Measurements from ENCODE around the gene HEATR9.

Gene HEATR9

DNA sequence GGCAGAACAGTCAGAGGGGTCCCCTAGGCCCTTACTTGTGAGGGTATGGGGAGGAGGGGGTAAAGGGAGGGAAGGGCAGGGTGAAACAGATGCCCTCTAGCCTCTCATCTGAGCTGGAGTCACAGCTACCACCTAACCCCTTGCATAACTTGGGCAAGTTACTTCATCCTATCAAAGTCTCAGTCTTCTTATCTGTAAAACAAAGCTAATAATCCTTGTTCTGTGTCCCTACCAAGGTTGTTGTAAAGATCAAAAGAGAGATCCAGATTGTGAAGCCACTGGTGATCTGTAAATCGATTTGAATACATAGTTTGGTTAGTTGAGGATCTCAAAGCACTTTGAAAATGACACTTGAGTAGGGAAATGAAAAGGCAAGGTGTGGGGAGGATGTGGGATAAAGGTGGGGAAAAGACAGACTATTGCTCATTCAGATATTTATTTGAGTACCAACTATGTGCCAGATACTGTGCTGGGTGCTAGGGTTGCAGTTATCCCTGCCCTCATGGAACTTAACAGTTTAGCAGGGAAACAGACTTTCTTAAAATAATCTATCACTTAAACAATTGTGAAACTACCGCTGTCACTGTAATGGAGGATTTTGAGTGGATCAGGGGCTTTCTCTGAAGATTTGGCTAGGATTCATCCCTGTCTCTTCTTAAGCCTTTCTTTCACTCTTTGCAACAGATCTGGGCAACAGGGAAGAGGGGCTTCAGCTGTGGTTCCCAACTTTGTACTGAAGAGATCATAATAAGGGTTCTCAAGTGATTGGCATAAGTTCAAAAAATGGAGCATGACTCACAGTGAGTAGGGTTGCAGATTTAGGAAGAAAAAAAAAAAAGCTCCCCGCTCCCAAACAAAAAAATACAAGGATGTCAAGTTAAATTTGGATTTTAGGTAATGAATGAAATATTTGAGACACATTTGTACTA is 3.0 kb downstream of the HEATR9 start:
- DNase-seq = peak in 1 of 2 donors; percentile 14

DNA sequence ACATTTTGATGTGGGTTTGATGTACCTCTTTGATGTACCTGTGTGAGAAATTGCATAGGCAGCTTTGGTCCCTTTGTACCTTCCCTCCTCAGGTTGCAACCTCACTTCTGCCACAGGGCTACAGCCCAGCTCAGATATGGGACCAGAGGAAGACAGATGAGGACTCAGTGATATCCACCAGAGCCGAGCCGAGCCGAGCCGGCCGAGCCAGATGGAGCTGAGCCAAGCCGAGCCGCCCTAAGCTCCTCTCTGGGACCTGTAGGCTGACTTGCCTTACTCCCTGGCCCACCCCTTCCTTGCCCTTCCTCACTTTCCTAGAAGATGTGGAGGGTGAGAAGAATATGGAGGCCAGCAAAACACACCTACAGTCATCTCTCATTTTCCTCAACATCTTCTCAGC is 3.8 kb downstream of the HEATR9 start:
- DNase-seq = no peak

DNA sequence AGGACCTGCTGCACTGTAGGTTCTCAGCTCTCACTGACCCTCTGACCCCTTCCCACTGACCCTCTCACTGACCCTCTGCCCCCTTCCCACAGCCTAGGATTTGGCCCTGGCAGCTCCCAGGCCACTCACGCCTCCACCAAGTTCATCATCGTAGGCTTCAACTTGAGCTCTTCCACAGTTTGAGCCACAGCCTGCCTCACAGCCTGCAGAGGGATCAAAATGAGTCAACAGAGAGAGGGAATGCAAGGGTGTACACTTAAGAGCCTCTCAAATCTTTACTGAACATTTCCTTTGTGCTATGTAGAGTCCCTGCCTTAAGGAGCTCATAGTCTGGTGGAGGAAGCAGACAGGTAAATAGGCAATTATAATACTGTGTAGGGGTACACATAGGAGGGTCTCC is 12.1 kb downstream of the HEATR9 start:
- DNase-seq = no peak

DNA sequence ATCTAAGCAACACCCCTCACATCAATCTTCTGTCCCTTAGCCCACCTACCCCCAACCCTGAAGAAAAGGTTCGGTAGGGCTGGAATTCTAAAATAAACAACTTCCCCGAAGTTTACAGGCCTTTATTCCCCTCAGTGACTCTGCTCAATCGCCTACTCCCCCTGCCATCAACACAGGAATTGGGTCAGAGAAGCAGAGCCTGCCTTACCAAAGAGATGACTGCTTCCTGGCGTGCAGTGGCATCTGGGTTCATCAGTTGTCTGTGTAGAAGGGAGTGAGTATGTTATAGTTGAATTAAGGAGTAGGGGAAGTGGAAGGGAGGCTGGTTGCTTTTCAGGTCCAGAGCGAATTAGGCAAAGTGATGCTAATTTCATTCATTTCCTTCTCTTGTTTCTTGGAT is 12.7 kb downstream of the HEATR9 start:
- no peak for DNase-seq

DNA sequence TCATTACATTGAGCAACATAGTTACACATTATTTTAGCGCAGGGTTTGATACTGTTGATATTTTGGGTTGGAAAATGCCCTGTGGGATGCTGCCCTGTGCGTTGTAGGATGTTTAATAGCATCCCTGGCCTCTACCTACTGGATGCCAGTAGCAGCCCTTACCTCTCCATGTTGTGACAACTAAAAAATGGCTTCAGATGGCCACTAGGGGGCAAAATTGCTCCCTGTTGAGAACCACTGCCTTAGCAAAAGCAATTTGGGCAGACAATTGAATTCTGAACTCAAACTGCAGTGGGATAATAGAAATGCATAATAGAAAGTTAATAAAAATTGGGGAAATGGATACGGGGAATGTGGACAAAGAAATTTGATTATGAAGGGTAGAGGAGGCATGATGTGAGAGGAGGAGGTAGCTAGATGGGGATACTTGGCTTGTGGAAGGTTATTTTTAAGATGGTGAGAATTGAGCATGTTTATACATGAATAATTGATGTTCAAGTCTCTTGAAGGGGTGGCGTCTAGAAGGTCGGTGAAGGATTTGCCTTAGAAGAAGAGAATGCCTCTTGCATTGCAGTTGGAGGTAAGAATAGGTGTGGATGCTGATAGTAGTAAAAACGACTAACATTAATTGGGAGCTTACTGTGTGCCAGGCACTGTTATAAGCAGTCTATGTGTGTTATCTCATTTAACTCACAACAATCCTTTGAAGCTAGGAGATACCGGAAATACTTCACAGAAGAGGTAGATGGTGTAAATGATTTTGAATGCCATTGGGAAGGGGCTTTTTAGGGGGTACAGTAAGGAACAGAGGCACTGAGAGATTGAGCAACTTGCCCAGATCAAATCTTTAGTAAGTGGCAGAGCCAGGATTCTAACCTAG is 19.0 kb downstream of the HEATR9 start:
- DNase-seq = peak; percentile 62 to 72

DNA sequence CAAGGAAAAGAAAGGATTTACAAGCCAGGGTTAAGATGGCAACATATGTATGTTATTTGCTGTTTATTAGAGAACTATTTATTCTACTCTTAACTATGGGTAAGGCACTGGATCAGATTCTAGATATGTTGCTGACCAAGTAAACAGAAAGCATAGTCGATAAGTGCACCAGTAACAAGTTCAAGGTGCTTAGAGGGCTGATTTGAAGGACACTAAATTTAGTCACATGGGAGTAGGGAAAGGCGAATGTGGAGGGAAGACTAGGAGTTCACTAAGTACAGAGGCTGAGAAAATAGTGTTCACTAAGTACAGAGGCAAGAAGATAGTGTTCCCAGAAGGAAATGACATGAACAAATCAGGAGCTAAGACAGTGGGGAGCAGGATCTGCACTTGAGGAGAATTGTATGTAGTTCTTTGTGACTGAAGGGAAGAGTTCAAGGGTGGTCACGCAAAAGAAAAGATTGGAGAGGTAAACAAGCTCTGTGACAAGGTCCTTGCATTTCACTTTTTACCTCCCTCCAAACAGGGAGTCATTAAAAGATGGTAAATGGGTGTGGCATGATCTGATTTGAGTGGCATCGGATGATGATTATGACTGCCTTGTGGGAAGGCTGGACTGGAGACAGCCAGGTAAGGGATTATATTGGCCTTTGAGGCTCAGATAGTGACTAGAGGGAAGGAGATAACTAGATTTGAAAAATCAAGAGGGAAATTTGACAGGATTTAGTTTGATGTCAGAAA is 20.9 kb downstream of the HEATR9 start:
- DNase-seq = no peak

DNA sequence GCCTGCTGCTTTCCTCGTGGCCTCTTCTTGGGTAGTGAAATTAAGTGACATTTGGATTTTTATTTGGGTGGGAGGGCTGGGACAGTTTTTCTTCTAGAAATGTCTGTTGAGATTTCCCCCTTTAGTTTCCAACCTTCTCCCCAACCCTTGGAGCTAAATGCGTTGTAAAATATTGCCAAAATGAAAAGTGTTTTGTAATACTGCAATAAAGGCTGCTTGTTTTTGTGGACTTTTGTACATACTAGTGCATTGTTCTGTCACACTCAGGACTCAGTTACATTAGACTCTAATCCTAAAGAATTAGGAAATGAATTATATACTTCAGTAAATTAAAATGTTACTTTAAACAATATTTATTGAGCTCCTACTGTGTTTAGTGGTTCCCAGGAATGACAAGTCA is 21.7 kb downstream of the HEATR9 start:
- no peak for DNase-seq

DNA sequence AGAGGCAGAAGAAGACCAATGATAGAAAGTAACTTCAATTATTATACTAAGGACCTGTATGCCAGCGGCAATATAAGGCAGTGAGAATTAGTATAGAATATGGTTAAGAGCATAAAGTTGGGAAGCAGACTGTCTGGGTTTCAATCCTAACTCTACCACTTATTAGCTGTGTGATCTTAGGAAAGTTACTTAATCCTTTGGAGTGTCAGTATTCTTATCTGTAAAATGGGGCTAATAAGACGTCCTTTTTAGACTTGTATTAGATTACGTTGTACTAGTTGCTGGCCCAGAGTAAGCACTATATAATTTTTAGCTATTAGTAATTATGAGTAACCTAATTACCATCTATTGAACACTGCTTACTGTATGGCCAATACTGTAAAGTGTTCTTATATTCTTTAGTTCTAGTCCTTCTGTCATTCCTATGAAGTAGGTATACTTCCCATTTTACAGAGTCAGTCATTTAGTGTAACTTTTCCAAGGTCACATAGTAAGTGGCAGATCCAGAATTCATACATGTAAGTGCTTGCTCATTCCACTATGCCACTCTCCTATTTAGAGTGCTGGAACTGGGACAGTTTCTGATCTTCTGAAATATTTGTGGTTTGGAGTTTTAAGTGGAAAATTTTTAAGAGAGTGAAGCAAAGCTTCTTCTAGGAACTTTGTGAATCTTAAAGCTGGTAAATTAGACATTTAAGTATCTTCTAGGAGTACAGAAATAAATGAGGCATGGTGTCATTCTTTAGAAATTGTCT is 22.5 kb downstream of the HEATR9 start:
- no peak for DNase-seq

DNA sequence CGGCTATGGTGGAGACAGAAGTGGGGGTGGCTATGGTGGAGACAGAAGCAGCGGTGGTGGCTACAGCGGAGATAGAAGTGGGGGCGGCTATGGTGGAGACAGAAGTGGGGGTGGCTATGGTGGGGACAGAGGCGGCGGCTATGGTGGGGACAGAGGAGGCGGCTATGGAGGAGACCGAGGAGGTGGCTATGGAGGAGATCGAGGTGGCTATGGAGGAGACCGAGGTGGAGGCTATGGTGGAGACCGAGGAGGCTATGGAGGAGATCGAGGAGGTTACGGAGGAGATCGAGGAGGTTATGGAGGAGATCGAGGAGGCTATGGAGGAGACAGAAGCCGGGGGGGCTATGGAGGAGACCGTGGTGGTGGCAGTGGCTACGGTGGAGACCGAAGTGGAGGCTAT is 24.1 kb downstream of the HEATR9 start:
- DNase-seq = no peak

DNA sequence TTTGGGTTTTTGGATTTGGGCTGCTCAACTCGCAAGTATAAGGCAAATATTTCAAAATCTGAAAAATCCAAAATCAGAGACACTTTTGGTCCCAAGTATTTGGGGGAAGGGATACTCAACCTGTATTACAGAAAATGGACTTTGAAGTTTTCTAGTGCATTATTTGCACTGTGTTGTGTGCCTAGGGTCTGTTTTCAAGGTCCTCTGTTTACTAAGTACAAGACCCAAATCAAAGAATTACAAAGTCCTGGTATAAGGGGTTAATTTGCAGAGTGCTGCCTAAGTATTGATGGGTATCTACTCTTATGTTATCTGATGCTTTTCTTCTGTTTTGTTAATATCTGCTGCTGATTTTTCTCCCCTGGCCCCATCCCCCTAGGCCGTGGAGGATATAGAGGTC is 25.0 kb downstream of the HEATR9 start:
- no peak for DNase-seq

DNA sequence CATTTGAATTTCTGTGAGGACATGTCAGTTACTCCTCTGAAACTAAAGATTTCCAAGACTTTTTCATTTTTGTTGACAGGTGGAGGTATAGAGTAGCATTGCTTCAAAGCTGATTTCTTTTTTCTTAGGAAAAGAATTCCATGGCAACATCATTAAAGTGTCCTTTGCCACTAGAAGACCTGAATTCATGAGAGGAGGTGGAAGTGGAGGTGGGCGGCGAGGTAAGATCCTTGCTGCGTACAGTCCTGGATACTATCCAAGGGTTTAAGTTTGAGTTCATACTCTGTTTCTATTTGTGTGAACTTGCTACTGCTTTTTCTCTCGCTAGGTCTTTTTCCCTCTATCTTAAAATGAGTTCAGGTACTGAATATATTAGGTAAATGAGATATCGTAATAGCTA is 26.5 kb downstream of the HEATR9 start:
- DNase-seq = no peak

DNA sequence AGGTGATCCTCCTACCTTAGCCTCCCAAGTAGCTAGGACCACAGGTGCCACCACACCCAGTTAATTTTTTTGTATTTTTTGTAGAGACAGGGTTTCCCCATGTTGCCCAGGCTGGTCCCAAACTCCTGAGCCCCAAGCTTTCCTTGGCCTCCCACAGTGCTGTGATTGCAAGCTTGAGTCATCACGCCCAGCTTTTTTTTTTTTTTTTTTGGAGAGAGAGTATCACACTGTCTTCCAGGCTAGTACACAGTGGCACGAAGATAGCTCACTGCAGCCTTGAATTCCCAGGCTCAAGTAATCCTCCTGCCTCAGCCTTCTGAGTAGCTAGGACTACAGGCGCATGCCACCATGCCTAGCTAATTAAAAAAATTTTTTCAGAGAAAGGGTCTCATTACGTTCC is 27.2 kb downstream of the HEATR9 start:
- no peak for DNase-seq

DNA sequence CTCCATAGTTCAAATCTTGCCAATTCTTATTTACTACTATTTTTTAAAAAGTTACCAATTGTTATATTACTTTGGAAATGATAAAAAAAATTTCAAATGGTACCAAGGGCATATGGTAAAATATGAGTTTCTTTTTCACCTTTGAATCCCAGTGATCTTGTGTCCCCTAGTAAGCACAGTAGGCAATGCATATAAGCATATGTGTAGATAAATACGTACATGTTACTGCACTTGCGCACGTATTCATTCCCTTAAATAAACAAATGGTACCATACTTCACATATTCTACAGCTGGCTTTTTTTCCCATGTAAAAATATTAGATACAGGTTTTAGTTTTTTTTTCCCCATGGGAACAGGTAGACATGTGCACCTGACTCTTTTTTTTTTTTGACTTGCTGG is 27.6 kb downstream of the HEATR9 start:
- no peak for DNase-seq

DNA sequence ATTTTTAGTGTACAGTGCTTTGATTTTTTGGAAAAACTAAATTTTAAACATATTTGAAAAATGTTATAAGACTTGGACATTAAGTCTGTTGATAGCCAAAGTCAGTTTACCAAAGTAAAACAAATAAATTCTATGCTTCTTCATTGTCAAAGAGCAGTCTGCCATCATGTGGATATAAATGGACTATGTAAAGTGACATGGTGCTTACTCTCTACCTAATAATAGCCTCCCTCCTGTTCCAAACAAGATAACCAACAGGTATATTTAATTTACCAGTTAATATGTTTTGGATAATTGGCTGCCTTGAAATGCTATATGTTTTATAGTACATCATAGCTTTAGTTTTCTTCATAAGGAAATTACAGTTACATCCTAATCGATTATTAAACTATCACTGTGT is 43.5 kb downstream of the HEATR9 start:
- no peak for DNase-seq

DNA sequence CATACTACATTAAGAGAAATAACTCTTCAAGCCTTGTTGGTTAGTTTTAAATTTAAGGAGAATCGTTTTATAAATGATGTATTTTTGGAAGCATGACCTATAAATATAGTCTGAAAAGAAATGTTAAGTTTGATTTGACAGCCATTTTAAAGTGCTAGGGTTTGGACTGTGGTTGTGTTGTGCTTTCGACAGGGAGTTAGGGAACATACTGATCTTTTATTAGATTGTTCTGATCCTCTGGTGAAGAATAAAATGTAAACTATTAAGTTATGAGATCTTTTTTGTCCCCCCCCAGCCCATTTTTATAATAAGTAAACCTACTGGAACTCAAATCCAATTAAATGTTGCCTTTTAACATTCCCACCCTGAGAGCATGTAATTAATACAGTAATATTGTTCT is 47.4 kb downstream of the HEATR9 start:
- DNase-seq = no peak

DNA sequence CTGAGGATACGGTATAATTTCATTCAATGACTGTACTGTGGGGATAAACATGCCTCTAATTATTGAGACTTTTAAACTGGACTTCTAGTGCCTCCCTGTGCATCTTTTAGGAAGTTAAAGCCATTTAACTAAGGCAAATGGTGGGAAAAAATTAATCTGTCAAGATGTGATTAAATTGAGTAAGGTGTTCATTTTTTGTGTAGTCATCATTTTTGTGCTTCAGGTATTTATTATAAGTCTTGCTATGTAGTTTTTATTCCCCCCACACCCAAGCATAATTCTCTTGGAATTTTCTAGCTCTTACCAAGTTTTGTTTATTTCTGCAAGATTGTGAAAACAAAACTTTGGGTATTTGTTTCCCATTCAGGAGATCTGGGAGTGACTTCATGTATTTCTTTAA is 49.2 kb downstream of the HEATR9 start:
- no peak for DNase-seq

DNA sequence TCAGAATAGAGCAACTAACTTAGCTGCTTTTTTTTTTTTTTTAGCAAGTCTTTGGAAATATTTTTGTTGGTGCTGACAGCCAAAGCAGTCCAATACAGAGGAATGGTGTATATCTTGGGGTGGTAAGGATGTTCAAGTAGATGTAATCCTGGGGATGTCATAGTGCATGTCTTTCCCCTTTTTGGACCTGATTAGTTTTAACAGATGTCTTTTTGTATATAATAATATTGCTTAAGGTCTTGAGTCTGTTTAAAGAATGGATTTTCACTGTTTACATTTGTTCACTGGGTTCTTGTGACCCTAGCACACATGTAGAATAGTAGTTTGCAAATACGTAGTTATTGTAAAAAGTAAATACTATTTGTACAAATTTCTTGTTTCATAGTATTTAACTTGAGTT is 51.5 kb downstream of the HEATR9 start:
- no peak for DNase-seq

DNA sequence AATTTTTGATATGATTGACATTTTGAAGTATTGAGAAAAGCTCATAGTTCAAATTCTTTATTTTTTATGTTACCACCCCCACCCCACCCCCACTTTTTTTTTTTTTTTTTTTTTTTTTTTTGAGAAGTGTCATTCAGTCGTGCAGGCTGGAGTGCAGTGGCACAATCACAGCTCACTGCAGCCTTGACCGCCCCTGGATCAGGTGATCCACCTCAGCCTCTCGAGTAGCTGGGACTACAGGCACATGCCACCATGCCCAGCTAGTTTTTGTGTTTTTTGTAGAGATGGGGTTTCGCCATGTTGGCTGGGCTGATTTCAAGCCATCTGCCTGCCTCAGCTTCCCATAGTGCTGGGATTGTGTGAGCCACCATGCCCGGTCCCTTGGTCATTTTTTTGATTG is 52.0 kb downstream of the HEATR9 start:
- no peak for DNase-seq

DNA sequence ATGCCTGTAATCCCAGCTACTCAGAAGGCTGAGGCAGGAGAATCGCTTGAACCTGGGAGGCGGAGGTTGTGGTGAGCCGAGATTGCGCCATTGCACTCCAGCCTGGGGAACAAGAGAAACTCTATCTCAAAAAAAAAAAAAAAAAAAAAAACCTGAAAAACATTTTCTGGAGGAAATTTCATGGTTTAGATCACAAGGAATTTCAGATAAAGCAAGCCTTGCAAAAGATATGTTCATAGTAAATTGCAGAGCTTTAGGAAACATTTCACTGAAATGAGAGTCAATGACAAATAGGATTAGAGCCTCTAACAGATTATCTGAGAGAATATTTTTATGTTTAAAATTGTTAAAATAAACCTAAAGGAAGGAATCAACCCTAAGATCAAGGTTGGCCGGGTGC is 56.2 kb downstream of the HEATR9 start:
- no peak for DNase-seq

DNA sequence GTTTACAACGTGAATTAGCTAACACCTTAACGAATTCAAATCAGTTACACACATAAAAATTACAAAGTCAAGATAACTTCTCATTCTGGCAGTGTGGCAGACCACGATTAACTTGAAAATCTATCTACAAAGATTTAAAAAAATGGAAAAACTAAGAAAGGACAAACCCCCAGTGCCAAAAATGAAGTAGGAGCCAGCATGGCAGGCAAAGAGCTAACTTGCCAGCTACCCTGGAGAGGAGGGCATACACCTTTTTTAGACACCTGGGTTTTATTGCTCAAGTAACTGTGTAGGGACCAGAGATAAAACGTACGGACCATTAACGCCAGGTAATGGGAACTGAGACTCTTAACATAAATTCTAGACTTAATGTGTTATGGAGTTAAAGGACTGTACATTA is 56.9 kb downstream of the HEATR9 start:
- DNase-seq = no peak

DNA sequence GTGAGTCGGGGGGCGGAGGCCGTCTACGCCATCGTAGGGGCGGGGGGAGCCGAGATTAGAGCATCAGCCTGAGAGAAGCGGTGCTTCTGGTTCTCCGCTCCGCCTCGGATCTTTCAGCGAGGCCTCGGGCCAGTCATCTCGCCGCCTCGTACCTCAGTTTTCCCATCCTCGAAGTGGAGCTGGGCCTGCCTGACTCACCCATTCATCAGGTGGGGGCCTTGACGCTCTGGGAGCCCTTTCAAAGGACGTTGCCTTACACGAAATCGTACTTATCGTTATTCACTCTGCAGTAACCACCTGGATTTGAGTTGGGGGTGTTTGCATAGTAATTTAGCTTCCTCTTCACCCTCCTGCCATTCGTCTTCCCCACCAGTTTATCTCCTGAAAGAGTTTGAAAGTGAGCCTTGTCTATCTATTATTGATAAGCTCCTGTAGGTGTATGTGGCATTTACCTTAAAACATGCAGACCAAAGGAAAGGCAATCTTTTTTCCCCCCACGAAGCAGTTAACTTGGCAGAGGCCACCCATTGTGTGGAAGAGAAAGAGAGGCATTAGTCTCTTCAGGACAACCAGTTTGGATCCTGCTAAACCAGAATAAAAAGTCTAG is 58.7 kb downstream of the HEATR9 start:
- no peak for DNase-seq

All from inflammatory macrophage (primary cell).